PC-9 (cell line): ENCODE data around the gene HOXC12. TPM values are rescaled to one million over a fixed set of nuclear protein-coding genes. Genes with fewer than 3 reads are reported as not detected.

Experiments used
- BruUV-seq: library from RNA; stranded (reverse); fragments of 400-500 nt; replicated peaks from 2 replicates; lab custom pipeline; 2021; lab: Mats Ljungman, UMichigan
- CTCF ChIA-PET: fragments of 300-600 bp; sonication (Branson Sonifier 250); formaldehyde crosslinking; loops from one replicate; lab custom pipeline; 2022; ENCODE audit warnings: antibody characterized with exemption; lab: Charles Lee
- POLR2A ChIA-PET: fragments of 300-600 bp; sonication (Branson Sonifier 250); formaldehyde crosslinking; loops from one replicate; lab custom pipeline; 2022; ENCODE audit warnings: antibody characterized with exemption; ENCODE audit not compliant: unreplicated experiment; lab: Charles Lee
- DNase-seq, 2 experiments: peaks; one replicate each; pipeline versions ENCODE4 v3.0.0 to v3.0.0-alpha.2; 2015 to 2022; ENCODE audit warnings: mixed read lengths in 1 of 2
- H2AFZ ChIP-seq: fragments of 200-600 bp; sonication (generic); 2 replicates; pipeline ENCODE4 v1.8.1; 2017; ENCODE audit warnings: antibody characterized with exemption
- H3F3A ChIP-seq: fragments of 200-600 bp; sonication (generic); 2 replicates; pipeline ENCODE4 v1.8.1; 2017; ENCODE audit warnings: antibody characterized with exemption, mild to moderate bottlenecking, low read depth; ENCODE audit not compliant: insufficient read depth
- H3K27ac ChIP-seq: fragments of 200-600 bp; sonication (generic); 2 replicates; pipeline ENCODE4 v1.6.1; 2016; ENCODE audit warnings: mixed run types
- H3K27me3 ChIP-seq: fragments of 200-600 bp; sonication (generic); 2 replicates; pipeline ENCODE4 v1.6.1; 2016; ENCODE audit warnings: low read depth, mixed run types; ENCODE audit not compliant: insufficient read depth
- H3K36me3 ChIP-seq: fragments of 200-600 bp; sonication (generic); 2 replicates; pipeline ENCODE4 v1.6.1; 2016; ENCODE audit warnings: low read depth, mixed run types
- H3K4me1 ChIP-seq: fragments of 200-600 bp; sonication (generic); replicated peaks from 2 replicates; pipeline ENCODE4 v1.6.1; 2016; ENCODE audit warnings: mixed run types; ENCODE audit not compliant: insufficient read depth
- H3K4me2 ChIP-seq: fragments of 200-600 bp; sonication (generic); 2 replicates; pipeline ENCODE4 v1.6.1; 2017; ENCODE audit warnings: mixed run types
- H3K4me3 ChIP-seq: fragments of 200-600 bp; sonication (generic); 2 replicates; pipeline ENCODE4 v1.6.1; 2016; ENCODE audit warnings: mixed run types
- H3K79me2 ChIP-seq: fragments of 200-600 bp; sonication (generic); 2 replicates; pipeline ENCODE4 v1.6.1; 2017; ENCODE audit warnings: low read depth, mixed run types
- H3K9me2 ChIP-seq: fragments of 200-600 bp; sonication (generic); 2 replicates; pipeline ENCODE4 v1.8.1; 2017; ENCODE audit warnings: mild to moderate bottlenecking; ENCODE audit not compliant: insufficient read depth
- H3K9me3 ChIP-seq: fragments of 200-600 bp; sonication (generic); 2 replicates; pipeline ENCODE4 v1.8.1; 2016; ENCODE audit warnings: low read depth; ENCODE audit not compliant: insufficient read depth
- H4K20me1 ChIP-seq: fragments of 200-600 bp; sonication (generic); 2 replicates; pipeline ENCODE4 v1.8.1; 2017; ENCODE audit not compliant: insufficient read depth
- CTCF ChIP-seq: fragments of 200-600 bp; sonication (generic); conservative IDR thresholded peaks from 2 replicates; pipeline ENCODE4 v1.6.1; 2017; ENCODE audit warnings: mixed run types, antibody characterized with exemption, mild to moderate bottlenecking, moderate library complexity
- EZH2 ChIP-seq: fragments of 200-600 bp; sonication (generic); IDR thresholded peaks from 2 replicates; pipeline ENCODE4 v1.8.0; 2017; ENCODE audit warnings: antibody characterized with exemption, low read depth
- intact Hi-C: fragments of 100-400 bp; cut with micrococcal nuclease; formaldehyde crosslinking; loops from one replicate; pipeline ENCODE4 v1.10.0; 2022; ENCODE audit not compliant: unreplicated experiment
- total RNA-seq: library from RNA; stranded (reverse); gene quantifications from 2 replicates; pipeline ENCODE4 v1.2.3, GENCODE V29; 2021

The HOXC12 gene
- total RNA-seq, 1 experiment from 2014 or later = 0.24 TPM

- ChIA-PET CTCF (interaction anchor here (0.6 kb wide), 1 partner anchor 244 kb away, joined by 6 read pairs; no protein-coding TSS in a partner anchor), POLR2A (interaction anchor here (0.6 kb wide), 1 partner anchor 238 kb away, joined by 4 read pairs; no protein-coding TSS in a partner anchor)
- Histone ChIP-seq H2AFZ (no peak overlapping the region), H4K20me1 (no peaks in the 10 kb centered on the region; the same call in 1 of the 2 replicates), H3K4me3 (no peak overlapping the region), H3K4me1 (peaks cover 10% of the 10 kb centered on the region), H3K9me3 (no peaks in the 10 kb centered on the region), H3K27me3 (no peaks in the 10 kb centered on the region), H3K79me2 (no peaks in the 10 kb centered on the region), H3F3A (no peaks in the 10 kb centered on the region; the same call in 1 of the 2 replicates), H3K4me2 (no peak overlapping the region), H3K27ac (no peak overlapping the region), H3K36me3 (no peaks in the 10 kb centered on the region), H3K9me2 (no peaks in the 10 kb centered on the region)
- BruUV-seq = no TSS peak
- TF ChIP-seq EZH2 = no peak
- TF ChIP-seq CTCF = no peak
- intact Hi-C loops = no loop called here
- no peak for DNase-seq
These were observed 10.8 kb downstream of the HOXC12 start for GRCh38 chr12:53965281-53966084.

- BruUV-seq = no TSS peak
- H3K4me2 ChIP-seq = no peak overlapping the region
- H3K27ac ChIP-seq = no peak overlapping the region
- no peak for TF ChIP-seq CTCF
- no peaks in the 10 kb centered on the region for H3K27me3 ChIP-seq
- intact Hi-C loops = no loop called here
- no peaks in the 10 kb centered on the region for H3K9me3 ChIP-seq
- no peak for DNase-seq
- H3F3A ChIP-seq = no peaks in the 10 kb centered on the region; the same call in 1 of the 2 replicates
- POLR2A ChIA-PET = interaction anchor here (0.6 kb wide), 1 partner anchor 238 kb away, joined by 4 read pairs; no protein-coding TSS in a partner anchor
- H3K36me3 ChIP-seq = no peaks in the 10 kb centered on the region
- H3K9me2 ChIP-seq = no peaks in the 10 kb centered on the region
- H3K4me1 ChIP-seq = peaks cover 10% of the 10 kb centered on the region
- H3K4me3 ChIP-seq = no peak overlapping the region
- no peaks in the 10 kb centered on the region; the same call in 1 of the 2 replicates for H4K20me1 ChIP-seq
- H3K79me2 ChIP-seq = no peaks in the 10 kb centered on the region
- no peak overlapping the region for H2AFZ ChIP-seq
- CTCF ChIA-PET = no interaction called here
These were observed 11.3 kb downstream of the HOXC12 start for GRCh38 chr12:53966085-53966384.

- Histone ChIP-seq H3K4me1 (peaks cover 10% of the 10 kb centered on the region), H3K79me2 (no peaks in the 10 kb centered on the region), H3K4me3 (no peak overlapping the region), H3F3A (no peaks in the 10 kb centered on the region; the same call in 1 of the 2 replicates), H3K9me3 (no peaks in the 10 kb centered on the region), H3K27ac (no peak overlapping the region), H4K20me1 (no peaks in the 10 kb centered on the region; the same call in 1 of the 2 replicates), H3K27me3 (no peaks in the 10 kb centered on the region), H2AFZ (no peak overlapping the region), H3K4me2 (no peak overlapping the region), H3K36me3 (no peaks in the 10 kb centered on the region), H3K9me2 (no peaks in the 10 kb centered on the region)
- TF ChIP-seq EZH2 (no peak), CTCF (no peak)
- DNase-seq = no peak
- BruUV-seq = no TSS peak
- ChIA-PET CTCF (no interaction called here), POLR2A (interaction anchor here (0.6 kb wide), 1 partner anchor 239 kb away, joined by 4 read pairs; no protein-coding TSS in a partner anchor)
- intact Hi-C loops = no loop called here
These were observed 11.9 kb downstream of the HOXC12 start for GRCh38 chr12:53966385-53967133.
